Activated CD8-positive, alpha-beta memory T cell treated with anti-CD3 and anti-CD28 coated beads, Interleukin-2, amount 50 U/mL, for 24 hours (primary cell): ENCODE data around the gene RNF5.
"Not testable (repeated sequence)": the region's sequence is repeated elsewhere in the genome, so short reads cannot be mapped to it uniquely, and the experiment has no call there.

ENCODE experiments used
- DNase-seq: peaks from one replicate; pipeline ENCODE4 v3.0.0-alpha.2; 2020; ENCODE audit errors: extremely low read depth

Gene RNF5

DNA sequence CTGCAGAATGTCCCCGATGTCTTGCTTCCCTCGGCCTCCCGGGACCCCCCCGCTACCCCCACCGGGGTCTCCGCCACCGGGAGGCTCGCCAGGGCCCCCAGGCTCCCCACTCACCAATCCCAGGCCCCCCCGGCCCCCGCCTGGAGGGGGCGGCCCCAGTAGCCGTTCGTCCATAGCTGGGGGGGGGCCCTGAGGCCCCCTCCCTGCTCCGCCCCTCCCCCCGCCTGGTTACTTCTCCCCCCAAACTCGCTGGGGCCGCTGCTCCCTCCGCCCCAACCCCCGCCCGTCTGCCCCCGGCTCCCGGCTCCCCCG, 11.5 kb downstream of the RNF5 start:
- DNase-seq, result no peak

- no peak for DNase-seq
Observed at GRCh38 chr6:32190054-32190851, 12.0 kb downstream of the RNF5 start, which contains the start of gene PBX2. Gene PBX2 (minus strand): TSS chr6:32190202. CDS start chr6:32189915, 287 bp downstream.

GRCh38 chr6:32190911-32191677, 12.9 kb downstream of the RNF5 start:
- no peak for DNase-seq

DNA sequence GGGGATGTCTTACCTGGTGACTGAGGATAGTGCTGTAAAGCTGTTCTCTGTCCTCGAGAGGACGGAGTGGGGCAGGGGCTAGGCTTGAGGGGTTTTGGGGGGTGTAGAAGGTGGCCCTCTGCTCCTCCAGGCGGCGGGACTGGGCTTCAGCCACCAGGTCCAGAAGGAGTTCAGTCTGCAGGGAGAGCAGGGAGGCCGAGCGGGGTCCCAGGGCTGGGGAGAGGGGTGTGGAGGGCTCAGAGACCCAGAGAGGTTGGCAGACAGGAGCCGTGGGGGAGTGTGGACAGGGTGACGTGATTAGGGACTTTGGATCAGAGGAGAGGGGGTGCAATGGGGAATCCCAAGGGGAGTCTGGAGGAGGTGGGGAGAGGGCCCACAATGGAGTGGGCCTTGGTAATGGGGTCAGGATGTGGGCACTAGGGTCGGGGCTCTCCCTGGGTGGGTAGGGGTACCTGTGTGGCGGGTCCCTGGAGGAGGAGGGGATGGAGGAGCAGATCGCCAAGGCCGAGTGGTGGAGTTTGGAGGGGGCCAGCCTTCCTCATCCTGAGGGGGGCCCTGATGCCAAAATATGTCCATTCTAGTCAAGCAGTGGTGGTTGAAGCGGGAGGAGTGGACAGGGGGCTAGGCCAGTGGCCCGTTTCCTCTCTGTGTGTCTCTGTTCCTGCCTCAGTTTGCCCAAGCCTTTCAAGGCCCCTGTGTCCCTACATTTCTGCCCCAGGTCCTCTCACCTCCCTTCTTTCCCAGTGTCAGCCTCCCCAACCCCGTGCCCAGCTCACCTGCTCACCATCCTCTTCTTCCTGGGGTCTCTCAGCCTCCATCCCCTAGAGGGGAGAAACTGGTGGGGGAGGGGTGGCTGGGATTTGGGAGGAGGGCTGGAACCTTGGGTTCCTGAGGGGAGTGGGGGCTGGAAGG, 13.7 kb downstream of the RNF5 start:
- DNase-seq, result no peak

GRCh38 chr6:32192608-32193039, 14.4 kb downstream of the RNF5 start, which contains the start of gene GPSM3:
Gene GPSM3 (minus strand): TSS chr6:32192643. CDS start chr6:32192513, 130 bp downstream.
- DNase-seq, result no peak

GRCh38 chr6:32193096-32193495, 14.9 kb downstream of the RNF5 start:
- not testable (repeated sequence) for DNase-seq

DNA sequence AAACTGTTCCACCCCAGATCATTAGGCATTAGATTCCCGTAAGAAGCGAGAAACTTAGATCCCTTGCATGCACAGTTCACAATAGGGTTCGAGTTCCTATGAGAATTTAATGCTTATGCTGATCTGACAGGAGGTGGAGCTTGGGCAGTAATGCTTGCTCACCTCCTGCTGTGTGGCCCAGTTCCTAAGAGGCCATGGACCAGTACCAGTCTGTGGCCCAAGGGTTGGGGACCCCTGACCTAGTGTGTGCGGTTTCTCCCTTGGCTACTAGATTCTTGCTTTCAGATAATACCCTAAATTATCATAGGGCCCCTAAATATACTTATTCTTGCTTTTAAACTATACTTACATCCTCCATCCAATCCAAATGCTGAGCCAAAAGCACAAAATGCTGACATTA, 16.2 kb downstream of the RNF5 start:
- no peak for DNase-seq

DNA sequence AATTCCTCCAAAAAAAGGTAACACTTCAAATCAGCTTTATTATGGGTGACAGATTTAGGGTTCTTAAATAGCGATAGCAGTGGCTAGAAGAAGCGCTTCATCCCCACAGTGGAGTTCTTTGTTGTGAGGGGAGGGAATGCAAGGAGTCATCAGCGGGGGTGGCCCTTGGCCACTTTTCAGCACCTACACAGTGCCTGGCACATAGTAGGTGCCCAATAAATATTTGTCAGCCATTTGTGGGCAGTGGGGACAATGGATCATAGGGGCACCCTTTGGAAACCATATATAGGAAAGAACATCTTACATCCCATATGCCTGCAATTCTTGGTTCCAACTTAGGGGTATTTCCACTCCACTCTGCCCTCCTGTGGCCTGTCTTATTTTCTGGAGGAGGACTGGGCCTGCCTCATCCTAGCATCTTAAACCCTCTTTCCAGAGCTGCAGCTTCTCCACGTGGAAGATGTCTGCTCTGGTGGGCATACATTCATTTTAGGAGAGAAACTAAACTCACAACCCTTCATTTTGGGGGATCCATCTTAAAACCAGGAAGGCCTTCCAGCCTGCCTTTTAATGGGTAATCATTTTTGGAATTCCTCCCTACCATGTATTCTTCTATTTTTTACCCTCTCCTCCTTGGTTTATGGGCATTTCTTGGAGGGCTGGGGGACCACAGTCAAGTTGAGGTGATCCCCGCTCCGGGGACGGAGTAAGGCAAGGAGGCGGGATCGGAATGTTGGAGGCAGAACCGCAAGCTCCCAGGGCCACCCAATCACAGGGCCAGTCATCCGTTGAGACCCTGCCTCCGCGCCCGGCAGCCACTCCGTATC, 16.8 kb downstream of the RNF5 start:
- DNase-seq, result no peak

DNA sequence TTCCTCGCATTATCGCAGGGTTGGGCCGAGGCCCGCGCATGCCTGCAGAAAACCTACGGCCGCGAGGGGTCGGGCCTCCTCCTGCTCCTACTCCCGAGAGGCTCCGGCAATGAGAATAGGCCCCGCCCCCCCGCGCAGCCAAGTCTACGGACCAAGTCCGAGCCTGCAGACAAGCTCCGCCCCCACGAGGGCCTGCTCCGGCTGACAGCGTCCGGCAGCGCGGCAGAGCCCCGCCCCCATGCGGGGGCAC, 17.4 kb downstream of the RNF5 start:
- peak; percentile 100 for DNase-seq

- no peak for DNase-seq
Observed at GRCh38 chr6:32195902-32196681, 17.9 kb downstream of the RNF5 start.

DNA sequence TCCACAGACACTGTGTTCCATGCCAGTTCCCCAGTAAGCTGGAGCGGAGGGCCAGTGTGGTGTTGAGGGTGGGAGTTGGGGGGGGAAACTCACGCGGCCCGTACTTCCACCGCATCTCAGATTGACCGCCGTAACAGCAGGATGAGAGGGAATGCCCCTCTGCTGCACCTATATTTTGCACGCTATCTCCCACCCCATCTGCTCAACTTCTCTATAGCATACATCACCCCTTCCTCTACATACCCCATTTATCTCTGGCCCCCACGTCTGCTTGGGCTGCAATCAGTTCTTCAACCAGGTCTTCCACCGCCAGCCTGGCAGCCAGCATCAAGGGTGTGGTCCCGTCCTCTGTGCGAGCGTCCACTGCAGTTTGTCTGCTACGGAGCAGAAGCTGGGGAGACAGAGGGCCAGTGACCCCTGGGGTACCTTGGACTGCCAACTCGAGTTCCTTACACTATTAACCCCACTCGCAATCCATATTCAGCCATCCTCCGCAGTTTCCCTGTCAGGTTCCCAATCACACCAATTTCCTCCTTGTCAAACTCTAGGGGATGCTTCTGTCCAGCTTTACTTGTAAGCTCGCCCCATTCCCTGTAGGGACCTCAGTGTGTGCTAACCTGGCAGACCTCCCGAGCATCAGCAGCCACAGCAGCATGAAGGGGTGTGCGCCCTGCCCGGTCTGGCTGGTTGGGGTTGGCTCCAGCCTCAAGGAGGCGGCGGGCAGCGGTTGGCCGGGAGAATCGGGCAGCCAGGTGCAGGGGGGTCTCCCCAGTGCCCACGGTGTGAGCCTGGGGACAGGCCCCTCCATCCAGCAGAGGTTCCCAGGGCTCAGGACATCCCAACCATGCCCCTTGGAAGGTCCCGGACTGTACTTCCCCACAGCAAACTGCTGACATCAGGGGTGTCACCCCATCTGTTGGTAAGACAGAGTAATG, 18.7 kb downstream of the RNF5 start:
- DNase-seq, result no peak

- DNase-seq, result no peak
Observed at GRCh38 chr6:32198345-32198696, 20.1 kb downstream of the RNF5 start.

GRCh38 chr6:32198866-32199265, 20.7 kb downstream of the RNF5 start:
- no peak for DNase-seq

DNA sequence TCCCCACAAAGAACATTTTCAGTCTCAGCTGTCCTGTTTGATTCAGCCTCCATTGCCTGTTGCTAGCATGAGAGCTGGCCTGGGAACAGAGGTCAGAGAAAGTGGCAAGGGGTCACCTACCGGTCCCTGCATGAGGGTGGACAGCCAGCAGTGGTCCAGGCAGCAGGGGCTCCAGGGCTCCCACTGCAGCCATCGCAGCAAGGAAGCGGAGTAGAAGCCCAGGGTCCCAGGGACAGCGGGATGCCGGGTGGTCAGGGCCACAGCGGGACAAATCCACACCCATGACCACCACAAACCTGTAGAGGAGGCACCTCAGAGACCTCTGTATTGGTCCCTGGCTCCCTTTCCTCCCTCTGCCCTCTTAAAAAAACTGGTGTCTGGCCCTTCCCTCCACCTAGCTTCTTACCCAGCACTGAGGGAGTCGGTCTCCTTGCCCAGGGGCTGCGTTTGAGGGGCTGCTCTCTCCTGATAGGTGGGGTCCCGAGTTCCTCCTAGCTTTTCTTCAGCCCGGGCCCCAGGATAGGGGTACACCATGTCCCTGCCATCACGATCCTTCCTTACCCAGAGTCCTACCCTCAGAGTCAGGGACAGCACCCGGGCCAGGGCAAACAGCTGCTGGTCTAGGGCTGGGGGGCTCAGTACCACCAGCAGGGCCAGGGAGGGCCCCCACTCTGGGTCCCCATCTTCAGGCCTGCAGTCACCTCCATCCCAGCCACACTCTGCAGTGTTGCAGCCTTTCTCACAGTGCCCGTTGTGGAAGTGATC, 22.7 kb downstream of the RNF5 start:
- no peak for DNase-seq

DNA sequence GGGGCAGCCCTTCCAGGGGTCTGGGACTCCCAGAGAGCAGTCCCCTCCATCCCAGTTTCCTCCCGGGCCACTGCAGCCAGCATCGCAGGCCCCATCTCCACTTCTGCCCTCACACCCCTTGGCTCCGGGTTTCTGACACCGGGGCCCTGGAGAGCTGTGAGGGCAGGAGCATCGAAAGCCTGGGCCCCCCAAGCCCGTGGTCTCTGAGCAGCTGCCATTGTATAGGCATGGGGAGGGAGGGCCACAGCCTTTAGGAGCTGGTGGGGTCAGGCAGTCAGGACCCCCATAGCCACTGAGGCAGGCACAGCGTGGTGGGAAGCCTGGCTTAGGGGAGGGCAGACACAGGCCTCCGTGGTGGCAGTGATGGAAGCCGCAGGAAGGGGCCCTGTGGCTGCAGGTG, 24.0 kb downstream of the RNF5 start:
- DNase-seq, result no peak

DNA sequence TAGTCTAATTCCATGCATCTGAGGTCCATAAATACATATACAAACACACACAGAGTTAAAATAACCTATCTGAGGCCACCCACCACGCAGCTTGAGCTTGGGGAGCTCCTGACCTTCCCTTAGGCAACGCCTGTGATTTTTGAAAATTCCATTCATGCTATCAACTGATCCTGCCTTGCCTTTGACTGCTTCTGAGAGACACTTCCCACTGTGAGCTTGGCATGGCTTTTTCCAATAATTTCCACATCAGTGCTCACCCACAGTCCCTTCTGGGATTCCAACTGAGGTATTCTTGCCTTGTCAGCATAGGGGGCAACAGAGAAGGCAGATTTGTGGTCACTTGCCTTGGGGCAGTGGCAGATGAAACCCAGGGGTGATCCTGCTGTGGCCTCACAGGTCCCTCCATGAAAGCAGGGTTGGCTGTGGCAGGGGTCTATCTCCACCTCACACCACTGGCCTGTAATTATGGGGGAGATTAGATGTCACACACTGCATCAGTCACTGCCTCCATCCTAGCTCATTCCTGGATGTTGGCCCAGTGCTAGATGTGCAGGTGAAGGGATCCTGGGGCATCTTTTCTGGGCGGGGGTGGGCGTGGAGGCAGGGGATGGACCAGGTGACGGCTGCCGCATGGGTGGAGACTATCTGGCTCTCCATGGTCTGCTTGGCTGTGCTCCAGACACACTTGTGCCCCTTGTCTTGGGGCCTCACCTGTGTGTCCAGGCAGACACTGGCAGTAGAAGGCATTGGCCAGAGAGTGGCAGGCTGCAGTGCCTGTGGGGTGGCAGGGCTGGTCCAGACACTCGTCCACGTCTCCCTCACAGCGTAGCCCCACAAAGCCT, 25.4 kb downstream of the RNF5 start:
- DNase-seq, result no peak

- no peak for DNase-seq
Observed at GRCh38 chr6:32204268-32204715, 26.1 kb downstream of the RNF5 start.

GRCh38 chr6:32208996-32209395, 30.8 kb downstream of the RNF5 start:
- no peak for DNase-seq
